Muscle of arm (tissue), 12 donors: ENCODE results near the gene ALOX12. TPM values are rescaled to one million over a fixed set of nuclear protein-coding genes. Genes with fewer than 3 reads are reported as not detected.
A peak's percentile ranks its signal among the peaks of the same experiment; 100 is the strongest.

ENCODE experiments used
- DNase-seq: peaks from one replicate; pipeline ENCODE4 v3.0.0-alpha.2; 2013
- polyA plus RNA-seq, 12 donors: library from polyadenylated mRNA; unstranded; fragments of 120-200 nt; gene quantifications; one replicate each; pipeline ENCODE4 v1.2.1, GENCODE V29; 2013; ENCODE audit not compliant: insufficient read length in 12 of 12

Gene ALOX12
- polyA plus RNA-seq, 12 donors: 0.62 to 4.0 (median 1.3) TPM; not detected in 2

DNA sequence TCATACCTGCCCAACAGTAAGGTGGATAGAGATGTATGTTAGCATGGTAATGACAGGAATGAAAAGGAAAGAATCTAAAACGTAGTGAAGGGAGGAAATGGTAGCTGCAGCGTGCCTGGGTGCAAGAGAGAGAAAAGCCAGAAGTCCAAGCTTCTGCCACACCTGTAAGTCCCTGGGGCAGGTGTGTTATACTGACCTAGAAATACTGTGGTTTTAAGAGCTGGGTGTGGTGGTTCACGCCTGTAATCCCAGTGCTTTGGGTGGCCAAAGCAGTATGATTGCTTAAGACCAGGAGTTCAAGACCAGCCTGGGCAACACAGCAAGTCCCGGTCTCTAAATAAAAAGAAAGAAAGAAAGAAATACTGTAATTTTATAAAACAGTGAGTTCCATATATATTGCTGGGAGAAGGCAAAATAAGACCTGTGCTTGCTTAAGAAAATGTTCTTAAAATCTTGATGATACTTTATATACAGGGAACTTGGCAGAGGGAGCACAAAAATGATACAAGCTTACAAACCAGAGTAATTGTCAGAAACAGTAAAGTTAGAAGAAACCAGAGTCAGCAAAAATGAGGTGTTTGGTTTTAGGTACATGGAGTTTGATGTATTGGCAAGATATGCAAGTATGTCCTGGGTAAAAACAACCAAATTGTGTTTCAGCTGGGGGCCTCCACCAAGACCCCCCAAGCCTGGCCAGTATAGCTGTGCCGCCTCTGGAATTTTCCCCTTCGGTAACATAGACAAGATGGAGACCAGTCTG lies 6.6 kb downstream of the ALOX12 start:
- no peak for DNase-seq

- DNase-seq: no peak
Measured at GRCh38 chr17:7003745-7004144, 7.9 kb downstream of the ALOX12 start.

- DNase-seq: no peak
Measured at GRCh38 chr17:7004398-7005253, 8.8 kb downstream of the ALOX12 start.

DNA sequence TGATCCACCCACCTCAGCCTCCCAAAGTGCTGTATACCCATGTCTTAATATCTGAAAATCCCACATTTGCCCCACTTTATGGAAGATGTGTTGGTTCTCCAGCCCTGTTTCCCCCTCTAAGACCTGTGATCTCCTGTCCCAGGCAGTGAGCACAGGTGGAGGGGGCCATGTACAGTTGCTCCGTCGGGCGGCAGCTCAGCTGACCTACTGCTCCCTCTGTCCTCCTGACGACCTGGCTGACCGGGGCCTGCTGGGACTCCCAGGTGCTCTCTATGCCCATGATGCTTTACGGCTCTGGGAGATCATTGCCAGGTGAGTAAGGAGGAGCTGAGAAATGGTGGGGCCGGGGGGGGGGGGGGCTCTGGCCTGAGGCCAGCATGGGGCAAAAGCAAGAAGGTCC lies 9.9 kb downstream of the ALOX12 start:
- no peak for DNase-seq

DNA sequence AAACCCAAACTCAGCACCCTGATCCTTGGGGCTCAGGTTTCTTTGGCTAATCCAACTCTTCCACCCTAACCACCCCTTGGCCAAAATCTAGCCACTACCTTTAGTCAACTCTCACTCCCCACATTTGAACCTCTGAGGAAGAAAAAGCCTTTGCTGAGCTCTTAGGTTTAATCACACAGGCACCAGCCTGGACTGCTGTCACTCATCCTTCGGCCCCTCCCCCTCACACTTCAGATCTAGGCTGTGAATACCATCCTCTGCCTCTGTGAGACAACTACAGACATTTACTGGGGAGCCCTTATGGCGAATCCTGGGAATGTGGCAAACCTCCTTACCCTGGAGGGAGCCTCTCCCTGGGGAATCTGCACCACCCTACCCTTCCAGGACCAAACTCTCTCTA lies 11.3 kb downstream of the ALOX12 start:
- no peak for DNase-seq

DNA sequence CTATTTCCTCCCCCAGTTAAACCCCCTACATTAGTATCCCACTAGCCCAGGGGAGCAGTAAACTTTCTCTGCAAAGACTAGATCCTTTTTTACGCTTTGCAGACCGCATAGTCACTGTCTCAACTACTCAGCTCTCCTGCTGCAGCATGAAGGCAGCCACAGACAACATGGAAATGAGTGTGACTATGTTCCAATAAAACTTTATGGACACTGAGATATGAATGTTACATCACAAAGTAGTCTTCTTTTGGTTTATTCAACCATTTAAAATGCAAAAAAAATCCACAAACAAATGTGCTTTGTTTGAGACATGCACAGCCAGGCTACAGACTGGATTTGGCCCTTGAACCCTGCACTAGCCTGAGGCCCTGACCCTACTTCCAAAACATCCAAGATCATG lies 14.7 kb downstream of the ALOX12 start:
- DNase-seq: no peak

- DNase-seq: no peak
Measured at GRCh38 chr17:7011415-7011814, 15.6 kb downstream of the ALOX12 start.

DNA sequence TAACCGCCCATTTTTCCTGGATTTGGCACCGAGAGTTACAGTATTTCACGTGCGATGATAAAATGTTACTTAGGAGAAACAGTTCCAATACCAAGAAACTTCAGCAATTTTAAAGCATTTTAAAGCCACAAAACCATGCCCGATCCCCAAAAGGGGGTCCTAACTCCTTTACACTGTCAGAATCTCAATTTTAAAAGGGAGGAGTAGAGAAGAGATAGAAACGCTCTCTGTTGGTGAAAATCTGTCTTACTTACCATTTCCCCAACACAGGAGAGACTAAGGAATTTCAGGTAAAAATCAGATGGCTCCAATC lies 16.0 kb downstream of the ALOX12 start:
- DNase-seq: no peak

- peak; percentile 95 for DNase-seq
Measured at GRCh38 chr17:7014261-7014994, 18.6 kb downstream of the ALOX12 start.

DNA sequence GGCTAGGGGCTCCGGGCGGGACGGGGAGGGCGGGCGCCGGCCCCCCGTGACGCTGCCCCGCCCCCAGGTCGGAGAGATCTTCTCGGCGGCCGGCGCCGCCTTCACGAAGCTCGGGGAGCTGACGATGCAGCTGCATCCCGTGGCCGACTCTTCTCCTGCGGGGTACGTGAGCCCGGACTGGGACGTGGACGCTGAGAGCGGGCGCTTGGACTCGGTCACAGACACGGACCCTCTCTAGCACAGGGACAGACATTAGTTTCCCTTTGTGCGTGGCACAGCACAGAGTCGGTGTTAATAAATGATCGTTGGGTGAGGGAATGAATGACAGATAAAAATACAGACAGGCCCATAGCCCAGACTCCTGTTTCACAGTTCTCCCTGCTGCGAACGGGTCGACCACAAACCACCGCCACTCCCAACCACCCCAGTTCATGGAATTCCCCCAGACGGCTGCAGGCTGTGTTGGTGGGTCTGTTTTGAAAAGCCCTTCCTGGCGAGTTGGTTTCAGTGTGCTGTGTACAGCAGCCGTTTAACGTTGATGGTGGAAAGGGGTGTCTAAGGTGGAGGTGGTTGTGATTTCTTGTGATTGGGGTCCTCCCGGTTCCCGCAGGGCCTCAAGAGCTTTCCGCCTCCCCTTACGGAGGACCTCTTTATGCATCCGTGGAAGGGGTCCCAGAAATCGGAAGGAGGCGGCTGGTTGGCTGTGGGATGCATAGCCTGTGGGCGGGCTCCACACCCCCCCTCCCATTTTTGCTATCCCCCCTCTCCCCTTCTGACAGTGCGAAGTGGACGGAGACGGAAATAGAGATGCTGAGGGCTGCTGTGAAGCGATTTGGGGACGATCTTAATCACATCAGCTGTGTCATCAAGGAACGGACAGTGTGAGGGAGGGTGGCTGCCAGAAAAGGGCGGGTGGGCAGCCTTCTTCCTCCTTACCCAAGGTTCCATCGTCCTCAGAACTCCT lies 19.4 kb downstream of the ALOX12 start:
- DNase-seq: no peak

GRCh38 chr17:7016418-7016817 lies 20.6 kb downstream of the ALOX12 start:
- DNase-seq: no peak

DNA sequence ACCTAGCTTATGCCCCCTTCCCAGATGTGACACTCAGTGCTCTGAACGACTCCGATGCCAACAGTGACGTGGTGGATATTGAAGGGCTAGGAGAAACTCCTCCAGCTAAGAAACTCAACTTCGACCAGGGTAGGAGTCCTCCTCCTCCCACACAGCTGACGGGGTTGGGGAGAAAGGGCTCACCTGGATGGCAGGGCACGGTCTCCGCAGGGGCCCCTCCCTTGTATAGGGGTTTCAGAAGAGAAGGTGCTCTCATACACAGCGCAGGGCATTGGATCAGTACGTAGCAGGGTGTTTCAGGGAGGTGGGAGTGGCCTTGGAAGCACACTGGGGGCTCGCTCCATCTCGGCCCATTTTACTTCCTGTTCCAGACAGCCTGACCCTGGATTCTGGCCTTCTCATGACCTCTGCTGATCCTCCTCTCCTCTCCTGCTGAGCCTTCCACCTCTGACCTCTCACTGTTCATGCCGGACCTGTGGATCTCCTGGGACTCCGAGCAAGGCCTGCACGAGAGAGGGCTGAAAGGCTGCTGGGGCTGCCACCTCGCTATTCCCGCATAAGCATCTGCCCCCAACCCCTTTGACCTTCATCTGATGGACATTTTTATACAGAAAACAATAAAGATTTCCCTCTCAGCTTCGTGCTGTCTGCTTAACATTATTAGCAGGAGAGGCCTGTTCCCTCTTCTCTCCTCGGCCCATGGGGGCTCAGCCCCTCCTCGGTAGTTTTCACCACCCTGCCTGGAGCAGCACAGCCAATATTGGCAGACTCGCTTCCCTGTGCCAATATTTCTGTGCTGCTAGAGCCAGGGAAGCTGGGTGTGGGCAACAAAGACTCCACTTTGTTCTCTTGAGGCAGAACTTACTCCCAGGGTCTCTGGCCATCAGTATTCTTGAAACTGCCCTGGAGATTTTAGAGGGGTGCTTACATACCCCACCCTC lies 21.3 kb downstream of the ALOX12 start:
- DNase-seq: no peak

GRCh38 chr17:7017827-7018200 lies 22.0 kb downstream of the ALOX12 start:
- no peak for DNase-seq

DNA sequence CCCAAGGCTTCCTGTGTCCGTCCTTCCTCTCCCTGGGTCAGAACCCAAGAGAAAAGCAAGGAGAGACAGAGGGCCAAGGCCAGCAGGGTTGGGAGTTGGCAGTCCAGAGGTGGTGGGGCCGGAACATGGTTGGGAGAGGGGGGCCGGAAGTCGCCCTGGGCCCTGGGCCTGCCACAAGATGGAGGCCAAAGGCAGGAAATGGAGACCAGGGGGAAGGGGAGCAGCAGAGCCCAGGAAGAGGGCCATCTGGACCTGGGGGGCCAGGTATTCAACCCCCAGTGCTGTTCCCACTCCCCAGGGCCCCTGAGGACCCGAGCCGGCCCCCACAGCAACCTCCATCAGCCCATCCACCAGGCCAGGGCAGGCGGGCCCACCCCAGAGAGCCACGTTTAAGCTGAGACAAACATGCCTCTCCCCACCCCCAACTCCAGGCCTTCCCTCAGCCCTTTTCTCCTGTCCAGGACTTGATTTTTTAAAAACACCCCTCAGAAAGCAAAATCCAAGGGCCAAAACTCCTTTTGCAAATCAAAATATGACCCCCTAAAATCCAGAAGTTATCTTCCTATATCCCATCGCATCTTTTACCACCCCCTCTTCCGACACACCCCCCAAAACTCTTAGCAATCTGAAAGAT lies 22.6 kb downstream of the ALOX12 start:
- no peak for DNase-seq

GRCh38 chr17:7019367-7019766 lies 23.5 kb downstream of the ALOX12 start:
- no peak for DNase-seq

- DNase-seq: peak; percentile 79
Measured at GRCh38 chr17:7019839-7020519, 24.1 kb downstream of the ALOX12 start.

GRCh38 chr17:7020894-7021664 lies 25.2 kb downstream of the ALOX12 start:
- DNase-seq: no peak
